Measurements from ENCODE around the gene NAGLU. TPM values are rescaled to one million over a fixed set of nuclear protein-coding genes. Genes with fewer than 3 reads are reported as not detected.

NAGLU gene
- total and polyA plus RNA-seq, 10 of the 15 experiments (the other 5 are each of a cell fraction or from before 2014, with no cell fraction given), result 0.23 to 27.5 (median 8.9) TPM

DNA sequence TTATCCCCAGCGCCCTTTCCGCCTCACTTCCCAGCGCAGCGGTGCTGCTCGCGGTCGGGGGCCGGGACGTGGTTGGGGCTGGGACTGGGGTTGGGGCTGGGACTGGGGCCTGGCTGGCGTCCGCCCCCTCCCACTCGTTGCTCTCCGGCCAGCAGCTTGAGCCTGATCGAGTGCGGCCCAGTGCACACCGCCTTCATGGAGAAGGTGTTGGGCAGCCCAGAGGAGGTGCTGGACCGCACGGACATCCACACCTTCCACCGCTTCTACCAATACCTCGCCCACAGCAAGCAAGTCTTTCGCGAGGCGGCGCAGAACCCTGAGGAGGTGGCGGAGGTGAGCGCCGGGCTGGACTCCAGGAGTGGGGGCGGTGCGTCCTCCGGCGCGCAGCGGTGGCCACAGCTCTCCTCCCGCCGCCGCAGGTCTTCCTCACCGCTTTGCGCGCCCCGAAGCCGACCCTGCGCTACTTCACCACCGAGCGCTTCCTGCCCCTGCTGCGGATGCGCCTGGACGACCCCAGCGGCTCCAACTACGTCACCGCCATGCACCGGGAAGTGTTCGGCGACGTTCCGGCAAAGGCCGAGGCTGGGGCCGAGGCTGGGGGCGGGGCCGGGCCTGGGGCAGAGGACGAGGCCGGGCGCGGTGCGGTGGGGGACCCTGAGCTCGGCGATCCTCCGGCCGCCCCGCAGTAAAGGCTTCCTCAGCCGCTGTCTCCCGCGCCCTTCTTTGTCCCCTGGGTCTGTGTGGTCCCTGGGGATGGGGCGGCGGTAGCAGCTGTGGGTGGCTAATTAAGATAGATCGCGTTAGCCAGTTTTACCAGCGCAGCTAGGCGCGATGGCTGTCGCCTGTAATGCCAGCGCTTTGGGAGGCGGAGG lies 18.4 kb downstream of the NAGLU start (continued):
- TF ChIP-seq, protein P1, sequence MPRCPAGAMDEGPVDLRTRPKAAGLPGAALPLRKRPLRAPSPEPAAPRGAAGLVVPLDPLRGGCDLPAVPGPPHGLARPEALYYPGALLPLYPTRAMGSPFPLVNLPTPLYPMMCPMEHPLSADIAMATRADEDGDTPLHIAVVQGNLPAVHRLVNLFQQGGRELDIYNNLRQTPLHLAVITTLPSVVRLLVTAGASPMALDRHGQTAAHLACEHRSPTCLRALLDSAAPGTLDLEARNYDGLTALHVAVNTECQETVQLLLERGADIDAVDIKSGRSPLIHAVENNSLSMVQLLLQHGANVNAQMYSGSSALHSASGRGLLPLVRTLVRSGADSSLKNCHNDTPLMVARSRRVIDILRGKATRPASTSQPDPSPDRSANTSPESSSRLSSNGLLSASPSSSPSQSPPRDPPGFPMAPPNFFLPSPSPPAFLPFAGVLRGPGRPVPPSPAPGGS (IDR thresholded peaks at IDR 0.05; ENCODE audit: borderline replicate concordance, insufficient read depth, low read depth, low read length, poor library complexity, severe bottlenecking), result no peak
- TF ChIP-seq ZZZ3 (IDR thresholded peaks at IDR 0.05; ENCODE audit: control insufficient read depth, insufficient read length, low read depth) (no peak), RB1 (IDR thresholded peaks at IDR 0.05; ENCODE audit: borderline replicate concordance) (peak; percentile 47; the same call in 1 of the 2 replicates), STAT1 (conservative IDR thresholded peaks at IDR 0.05) (no peak), BCL11A (IDR thresholded peaks at IDR 0.05; ENCODE audit: low read depth, low read length) (peak; percentile 63; the same call in 1 of the 2 replicates), ZNF622 (IDR thresholded peaks at IDR 0.05) (no peak), ZNF207 (IDR thresholded peaks at IDR 0.05; ENCODE audit: borderline replicate concordance) (no peak), JUND (IDR thresholded peaks at IDR 0.05; ENCODE audit: low read depth, low read length) (no peak), HDGF (IDR thresholded peaks at IDR 0.05) (peak; percentile 77; the same call in 1 of the 2 replicates), SMAD5 (IDR thresholded peaks at IDR 0.05; ENCODE audit: low read depth) (peak; percentile 32; the same call in 1 of the 2 replicates), ETV6 (conservative IDR thresholded peaks at IDR 0.05 in 1 of 2, IDR thresholded peaks at IDR 0.05 in 1 of 2; ENCODE audit: borderline replicate concordance in 1 of 2, low read depth in 1 of 2) (no peak), MYB (IDR thresholded peaks at IDR 0.05; ENCODE audit: borderline replicate concordance, low read depth, low read length) (no peak), SUZ12 (IDR thresholded peaks at IDR 0.05; ENCODE audit: unreplicated experiment) (no peak), SMC3 (IDR thresholded peaks at IDR 0.05; ENCODE audit: borderline replicate concordance, low read length) (no peak), BMI1 (IDR thresholded peaks at IDR 0.05; ENCODE audit: borderline replicate concordance) (no peak), IKZF1 (conservative IDR thresholded peaks at IDR 0.05) (peak; percentile 75), SMAD1 (IDR thresholded peaks at IDR 0.05; ENCODE audit: low read depth, partially characterized antibody) (no peak), KDM1A (IDR thresholded peaks at IDR 0.05; ENCODE audit: borderline replicate concordance) (no peak)
- TF ChIP-seq, protein P2, sequence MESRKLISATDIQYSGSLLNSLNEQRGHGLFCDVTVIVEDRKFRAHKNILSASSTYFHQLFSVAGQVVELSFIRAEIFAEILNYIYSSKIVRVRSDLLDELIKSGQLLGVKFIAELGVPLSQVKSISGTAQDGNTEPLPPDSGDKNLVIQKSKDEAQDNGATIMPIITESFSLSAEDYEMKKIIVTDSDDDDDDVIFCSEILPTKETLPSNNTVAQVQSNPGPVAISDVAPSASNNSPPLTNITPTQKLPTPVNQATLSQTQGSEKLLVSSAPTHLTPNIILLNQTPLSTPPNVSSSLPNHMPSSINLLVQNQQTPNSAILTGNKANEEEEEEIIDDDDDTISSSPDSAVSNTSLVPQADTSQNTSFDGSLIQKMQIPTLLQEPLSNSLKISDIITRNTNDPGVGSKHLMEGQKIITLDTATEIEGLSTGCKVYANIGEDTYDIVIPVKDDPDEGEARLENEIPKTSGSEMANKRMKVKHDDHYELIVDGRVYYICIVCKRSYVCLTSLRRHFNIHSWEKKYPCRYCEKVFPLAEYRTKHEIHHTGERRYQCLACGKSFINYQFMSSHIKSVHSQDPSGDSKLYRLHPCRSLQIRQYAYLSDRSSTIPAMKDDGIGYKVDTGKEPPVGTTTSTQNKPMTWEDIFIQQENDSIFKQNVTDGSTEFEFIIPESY (IDR thresholded peaks at IDR 0.05), result no peak
- TF ChIP-seq, protein P3, sequence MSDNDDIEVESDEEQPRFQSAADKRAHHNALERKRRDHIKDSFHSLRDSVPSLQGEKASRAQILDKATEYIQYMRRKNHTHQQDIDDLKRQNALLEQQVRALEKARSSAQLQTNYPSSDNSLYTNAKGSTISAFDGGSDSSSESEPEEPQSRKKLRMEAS (IDR thresholded peaks at IDR 0.05; ENCODE audit: low read depth, low read length), result peak; percentile 60; the same call in 1 of the 2 replicates
- TF ChIP-seq, protein P4, sequence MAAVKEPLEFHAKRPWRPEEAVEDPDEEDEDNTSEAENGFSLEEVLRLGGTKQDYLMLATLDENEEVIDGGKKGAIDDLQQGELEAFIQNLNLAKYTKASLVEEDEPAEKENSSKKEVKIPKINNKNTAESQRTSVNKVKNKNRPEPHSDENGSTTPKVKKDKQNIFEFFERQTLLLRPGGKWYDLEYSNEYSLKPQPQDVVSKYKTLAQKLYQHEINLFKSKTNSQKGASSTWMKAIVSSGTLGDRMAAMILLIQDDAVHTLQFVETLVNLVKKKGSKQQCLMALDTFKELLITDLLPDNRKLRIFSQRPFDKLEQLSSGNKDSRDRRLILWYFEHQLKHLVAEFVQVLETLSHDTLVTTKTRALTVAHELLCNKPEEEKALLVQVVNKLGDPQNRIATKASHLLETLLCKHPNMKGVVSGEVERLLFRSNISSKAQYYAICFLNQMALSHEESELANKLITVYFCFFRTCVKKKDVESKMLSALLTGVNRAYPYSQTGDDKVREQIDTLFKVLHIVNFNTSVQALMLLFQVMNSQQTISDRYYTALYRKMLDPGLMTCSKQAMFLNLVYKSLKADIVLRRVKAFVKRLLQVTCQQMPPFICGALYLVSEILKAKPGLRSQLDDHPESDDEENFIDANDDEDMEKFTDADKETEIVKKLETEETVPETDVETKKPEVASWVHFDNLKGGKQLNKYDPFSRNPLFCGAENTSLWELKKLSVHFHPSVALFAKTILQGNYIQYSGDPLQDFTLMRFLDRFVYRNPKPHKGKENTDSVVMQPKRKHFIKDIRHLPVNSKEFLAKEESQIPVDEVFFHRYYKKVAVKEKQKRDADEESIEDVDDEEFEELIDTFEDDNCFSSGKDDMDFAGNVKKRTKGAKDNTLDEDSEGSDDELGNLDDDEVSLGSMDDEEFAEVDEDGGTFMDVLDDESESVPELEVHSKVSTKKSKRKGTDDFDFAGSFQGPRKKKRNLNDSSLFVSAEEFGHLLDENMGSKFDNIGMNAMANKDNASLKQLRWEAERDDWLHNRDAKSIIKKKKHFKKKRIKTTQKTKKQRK (IDR thresholded peaks at IDR 0.05; ENCODE audit: low read depth, low read length), result no peak
- TF ChIP-seq, protein P5, sequence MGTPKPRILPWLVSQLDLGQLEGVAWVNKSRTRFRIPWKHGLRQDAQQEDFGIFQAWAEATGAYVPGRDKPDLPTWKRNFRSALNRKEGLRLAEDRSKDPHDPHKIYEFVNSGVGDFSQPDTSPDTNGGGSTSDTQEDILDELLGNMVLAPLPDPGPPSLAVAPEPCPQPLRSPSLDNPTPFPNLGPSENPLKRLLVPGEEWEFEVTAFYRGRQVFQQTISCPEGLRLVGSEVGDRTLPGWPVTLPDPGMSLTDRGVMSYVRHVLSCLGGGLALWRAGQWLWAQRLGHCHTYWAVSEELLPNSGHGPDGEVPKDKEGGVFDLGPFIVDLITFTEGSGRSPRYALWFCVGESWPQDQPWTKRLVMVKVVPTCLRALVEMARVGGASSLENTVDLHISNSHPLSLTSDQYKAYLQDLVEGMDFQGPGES (IDR thresholded peaks at IDR 0.05), result no peak

All from GM12878 (cell line).